DOHH2 (cell line): ENCODE results near the gene CHMP4A.

ENCODE experiments used
- CTCF ChIP-seq: fragments of 200-600 bp; sonication (generic); IDR thresholded peaks from one replicate; pipeline ENCODE4 v1.5.1; 2014; ENCODE audit warnings: antibody characterized with exemption, mild to moderate bottlenecking, low read depth, low read length; ENCODE audit not compliant: poor library complexity, severe bottlenecking
- EZH2phosphoT487 ChIP-seq: fragments of 200-600 bp; sonication (generic); IDR thresholded peaks from 2 replicates; pipeline ENCODE4 v1.6.1; 2017; ENCODE audit warnings: borderline replicate concordance, mild to moderate bottlenecking, antibody characterized with exemption, low read length, moderate library complexity, mixed read lengths

GRCh38 chr14:24216345-24216699 lies 3.0 kb upstream of the CHMP4A start:
- TF ChIP-seq CTCF (no peak), EZH2phosphoT487 (no peak)
